A549 (cell line): Measurements from ENCODE around the gene MAN2B2. TPM values are rescaled to one million over a fixed set of nuclear protein-coding genes. Genes with fewer than 3 reads are reported as not detected.
A peak's percentile ranks its signal among the peaks of the same experiment; 100 is the strongest.

Experiments used
- ATAC-seq, 2 experiments: fragments of 200-7000 bp in 1 of 2; fragments of >200 bp in 1 of 2; cut with Nextera tagmentation in 1 of 2; cut with Tn5 transposase in 1 of 2; 3 replicates each; pipeline versions ENCODE4 v1.8.0 to v1.9.1; 2018 to 2020; ENCODE audit warnings: mild to moderate bottlenecking in 1 of 2, moderate library complexity in 1 of 2
- CTCF ChIA-PET: fragments of 300-600 bp; sonication (Branson Sonifier 250); formaldehyde crosslinking; extraction: SDS; loops from one replicate; lab custom pipeline; 2021; ENCODE audit warnings: antibody characterized with exemption, inconsistent platforms; lab: Yijun Ruan, JAX
- POLR2A ChIA-PET: fragments of 350-600 bp; formaldehyde crosslinking; extraction: SDS; loops from one replicate; lab custom pipeline; 2021; ENCODE audit warnings: antibody characterized with exemption, inconsistent platforms; lab: Yijun Ruan, JAX
- DNase-seq, 2 experiments: peaks; one replicate each; pipeline versions ENCODE4 v3.0.0 to v3.0.0-alpha.2; 2011 to 2016; ENCODE audit warnings: low read depth in 1 of 2, low spot score in 1 of 2
- FAIRE-seq: peaks from 2 replicates; lab custom pipeline; 2011; peaks lifted over from hg19 to GRCh38; lab: Jason Lieb, UNC
- H3K27ac ChIP-seq, 2 experiments: fragments of >200 bp; sonication (Bioruptor Twin); formaldehyde crosslinking; 3 replicates each; pipeline ENCODE4 v1.5.1; 2016 to 2017
- H3K4me1 ChIP-seq: fragments of >200 bp; sonication (Bioruptor Twin); formaldehyde crosslinking; 3 replicates; pipeline ENCODE4 v1.6.1; 2016
- H3K4me2 ChIP-seq: fragments of >200 bp; sonication (Bioruptor Twin); formaldehyde crosslinking; 3 replicates; pipeline ENCODE4 v1.6.1; 2016
- H3K4me3 ChIP-seq: fragments of >200 bp; sonication (Bioruptor Twin); formaldehyde crosslinking; 3 replicates; pipeline ENCODE4 v1.5.1; 2016
- H3K9me3 ChIP-seq: fragments of >200 bp; sonication (Bioruptor Twin); formaldehyde crosslinking; 3 replicates; pipeline ENCODE4 v1.6.1; 2016
- CHD4 ChIP-seq: fragments of 200-600 bp; sonication (generic); IDR thresholded peaks from 2 replicates; pipeline ENCODE4 v1.6.1; 2016; ENCODE audit warnings: antibody characterized with exemption, mild to moderate bottlenecking, borderline replicate concordance
- CTCF ChIP-seq: fragments of >200 bp; sonication (Bioruptor Twin); formaldehyde crosslinking; IDR thresholded peaks from 3 replicates; pipeline ENCODE4 v1.5.1; 2016
- EHF ChIP-seq: fragments of 250-450 bp; sonication (Bioruptor Pico); IDR thresholded peaks from 2 replicates; pipeline ENCODE4 v1.5.0; 2020; ENCODE audit warnings: mild to moderate bottlenecking
- ESRRA ChIP-seq: fragments of 150-350 bp; IDR thresholded peaks from 2 replicates; pipeline ENCODE4 v1.6.1; 2014; ENCODE audit warnings: mild to moderate bottlenecking, low read length, borderline replicate concordance
- FOSB ChIP-seq: fragments of 250-450 bp; sonication (Bioruptor Pico); IDR thresholded peaks from 2 replicates; pipeline ENCODE4 v1.5.0; 2020; ENCODE audit warnings: mild to moderate bottlenecking, moderate library complexity
- HEYL ChIP-seq: fragments of 250-450 bp; sonication (Bioruptor Pico); IDR thresholded peaks from 2 replicates; pipeline ENCODE4 v1.8.0; 2021; ENCODE audit warnings: mild to moderate bottlenecking, moderate library complexity
- KDM5A ChIP-seq: fragments of 200-600 bp; sonication (generic); IDR thresholded peaks from 2 replicates; pipeline ENCODE4 v1.6.1; 2016; ENCODE audit warnings: antibody characterized with exemption, mild to moderate bottlenecking
- MAFK ChIP-seq: fragments of 450-650 bp; IDR thresholded peaks from 2 replicates; pipeline ENCODE4 v1.6.1; 2014; ENCODE audit not compliant: partially characterized antibody
- MAX ChIP-seq: IDR thresholded peaks from 2 replicates; pipeline ENCODE4 v1.6.1; 2012
- MYC ChIP-seq: IDR thresholded peaks from 2 replicates; pipeline ENCODE4 v1.6.1; 2012; ENCODE audit warnings: mild to moderate bottlenecking, inconsistent platforms, low read length, improper control_type of control experiment, borderline replicate concordance
- NPAS2 ChIP-seq: fragments of 250-450 bp; sonication (Bioruptor Pico); IDR thresholded peaks from 2 replicates; pipeline ENCODE4 v1.8.0; 2022; ENCODE audit warnings: mild to moderate bottlenecking, moderate library complexity, borderline replicate concordance
- NR3C1 ChIP-seq: fragments of >200 bp; sonication (Bioruptor Twin); formaldehyde crosslinking; IDR thresholded peaks from 3 replicates; pipeline ENCODE4 v1.6.1; 2017
- PHF8 ChIP-seq: fragments of 200-600 bp; sonication (generic); IDR thresholded peaks from 2 replicates; pipeline ENCODE4 v1.6.1; 2016; ENCODE audit warnings: low read depth, mild to moderate bottlenecking, antibody characterized with exemption, moderate library complexity, borderline replicate concordance
- POLR2A ChIP-seq: IDR thresholded peaks from 2 replicates; pipeline ENCODE4 v1.6.1; 2012; ENCODE audit warnings: mild to moderate bottlenecking, low read length
- RCOR1 ChIP-seq: fragments of 150-350 bp; IDR thresholded peaks from 2 replicates; pipeline ENCODE4 v1.6.1; 2014; ENCODE audit warnings: antibody characterized with exemption, low read length, low read depth
- RNF2 ChIP-seq: fragments of 200-600 bp; sonication (generic); IDR thresholded peaks from 2 replicates; pipeline ENCODE4 v1.6.1; 2016; ENCODE audit warnings: low read depth, mild to moderate bottlenecking, antibody characterized with exemption, moderate library complexity, borderline replicate concordance
- SREBF2 ChIP-seq: fragments of 450-650 bp; IDR thresholded peaks from 2 replicates; pipeline ENCODE4 v1.6.1; 2014; ENCODE audit warnings: mild to moderate bottlenecking, moderate library complexity
- TP53 ChIP-seq: fragments of 250-450 bp; sonication (Bioruptor Pico); IDR thresholded peaks from 2 replicates; pipeline ENCODE4 v1.5.0; 2021; ENCODE audit warnings: mild to moderate bottlenecking, moderate library complexity
- USF2 ChIP-seq: fragments of 450-650 bp; IDR thresholded peaks from 2 replicates; pipeline ENCODE4 v1.6.1; 2014; ENCODE audit warnings: antibody characterized with exemption
- WGBS: methylation state at CpG from one replicate; pipeline ENCODE4 v1.1.6; 2017; ENCODE audit errors: missing lambda C conversion rate; 5-methylcytosine and 5-hydroxymethylcytosine counted together
- polyA plus RNA-seq, 4 experiments: library from polyadenylated mRNA; depleted of rRNA in 3 of 4; stranded (reverse); fragments of >200 nt; fragmentation: RNase III in 1 of 4; extraction: RNeasy Plus Mini Kit Qiagen cat#74134 plus additional on column Dnase treatment in 1 of 4; gene quantifications; 2 replicates in 3 of 4; 3 replicates in 1 of 4; pipeline ENCODE4 v1.2.3, GENCODE V29; 2011 to 2017
- TF ChIP-seq, protein P1 (sequence below): IDR thresholded peaks from 2 replicates; pipeline ENCODE4 v1.6.1; 2012; ENCODE audit warnings: low read depth, borderline replicate concordance
- TF ChIP-seq, protein P2 (sequence below): fragments of 250-450 bp; sonication (Bioruptor Pico); IDR thresholded peaks from 2 replicates; pipeline ENCODE4 v1.5.0; 2021; ENCODE audit warnings: mild to moderate bottlenecking, moderate library complexity, borderline replicate concordance

Gene MAN2B2
- polyA plus RNA-seq, 2 of the 4 experiments (the other 2 are of a cell fraction) = 6.3 to 8.4 TPM

- TF ChIP-seq ESRRA (no peak), MYC (no peak), RCOR1 (no peak), SREBF2 (no peak), TP53 (CRISPR knock-in tag) (no peak), CHD4 (no peak), EHF (CRISPR knock-in tag) (no peak), POLR2A (no peak), FOSB (no peak)
- TF ChIP-seq, protein P1, sequence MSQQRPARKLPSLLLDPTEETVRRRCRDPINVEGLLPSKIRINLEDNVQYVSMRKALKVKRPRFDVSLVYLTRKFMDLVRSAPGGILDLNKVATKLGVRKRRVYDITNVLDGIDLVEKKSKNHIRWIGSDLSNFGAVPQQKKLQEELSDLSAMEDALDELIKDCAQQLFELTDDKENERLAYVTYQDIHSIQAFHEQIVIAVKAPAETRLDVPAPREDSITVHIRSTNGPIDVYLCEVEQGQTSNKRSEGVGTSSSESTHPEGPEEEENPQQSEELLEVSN = no peak
- TF ChIP-seq, protein P2, sequence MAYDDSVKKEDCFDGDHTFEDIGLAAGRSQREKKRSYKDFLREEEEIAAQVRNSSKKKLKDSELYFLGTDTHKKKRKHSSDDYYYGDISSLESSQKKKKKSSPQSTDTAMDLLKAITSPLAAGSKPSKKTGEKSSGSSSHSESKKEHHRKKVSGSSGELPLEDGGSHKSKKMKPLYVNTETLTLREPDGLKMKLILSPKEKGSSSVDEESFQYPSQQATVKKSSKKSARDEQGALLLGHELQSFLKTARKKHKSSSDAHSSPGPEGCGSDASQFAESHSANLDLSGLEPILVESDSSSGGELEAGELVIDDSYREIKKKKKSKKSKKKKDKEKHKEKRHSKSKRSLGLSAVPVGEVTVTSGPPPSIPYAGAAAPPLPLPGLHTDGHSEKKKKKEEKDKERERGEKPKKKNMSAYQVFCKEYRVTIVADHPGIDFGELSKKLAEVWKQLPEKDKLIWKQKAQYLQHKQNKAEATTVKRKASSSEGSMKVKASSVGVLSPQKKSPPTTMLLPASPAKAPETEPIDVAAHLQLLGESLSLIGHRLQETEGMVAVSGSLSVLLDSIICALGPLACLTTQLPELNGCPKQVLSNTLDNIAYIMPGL (CRISPR knock-in tag) = no peak
- 27% methylated on average over 6 of the region's 6 CpGs for WGBS
- ChIA-PET POLR2A (no interaction called here), CTCF (interaction anchor here (5.1 kb wide), 1 partner anchor 9 kb away, joined by 27 read pairs; no protein-coding TSS in a partner anchor)
- DNase-seq = no peak
- Histone ChIP-seq H3K4me3 (no peak overlapping the region), H3K9me3 (peaks cover 11% of the 10 kb centered on the region; the same call in 2 of the 3 replicates), H3K27ac (no peak overlapping the region), H3K4me2 (no peak overlapping the region), H3K4me1 (no peaks in the 10 kb centered on the region)
- ATAC-seq = no peak
- no peak for FAIRE-seq
Observed at GRCh38 chr4:6556263-6556662, 18.7 kb upstream of the MAN2B2 start.

DNA sequence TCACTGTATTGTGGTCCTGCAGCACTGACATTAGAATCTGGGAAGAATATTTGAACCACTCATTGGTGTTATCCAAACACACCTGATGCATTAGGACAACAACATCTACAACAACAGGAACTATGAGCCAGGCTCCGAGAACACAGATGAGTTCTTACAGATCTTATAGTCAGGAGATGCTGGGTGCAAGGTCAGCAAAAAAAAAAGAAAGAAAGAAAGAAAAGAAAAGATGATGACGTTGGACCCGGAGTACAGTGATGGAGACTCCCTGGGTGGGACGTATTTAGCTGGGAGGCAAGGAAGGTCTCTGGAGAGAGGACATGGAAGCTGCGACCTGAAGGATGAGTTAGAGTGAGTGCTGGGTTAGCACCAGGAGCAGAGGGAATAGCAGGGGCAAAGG, 17.8 kb upstream of the MAN2B2 start:
- no peak overlapping the region for H3K4me2 ChIP-seq
- CTCF ChIA-PET = interaction anchor here (0.7 to 5.1 kb wide), 2 partner anchors 10 to 117 kb away, joined by 3 to 27 read pairs; a partner anchor contains a TSS
- H3K9me3 ChIP-seq = peaks cover 2% of the 10 kb centered on the region; the same call in 2 of the 3 replicates
- FAIRE-seq = no peak
- TF ChIP-seq RCOR1 = no peak
- TF ChIP-seq MAFK = peak; percentile 87
- no peak for TF ChIP-seq MAX
- no peak overlapping the region for H3K4me3 ChIP-seq
- no peak for ATAC-seq
- WGBS = 34% methylated on average over 5 of the region's 5 CpGs
- POLR2A ChIA-PET = no interaction called here
- H3K4me1 ChIP-seq = no peaks in the 10 kb centered on the region
- no peak overlapping the region for H3K27ac ChIP-seq
- no peak for DNase-seq

- Histone ChIP-seq H3K4me3 (no peak overlapping the region), H3K4me2 (no peak overlapping the region), H3K27ac (no peak overlapping the region), H3K9me3 (no peaks in the 10 kb centered on the region), H3K4me1 (no peaks in the 10 kb centered on the region)
- ATAC-seq = peak in 1 of 2 experiments; percentile 10; a peak in 1 of 6 replicates
- no peak for TF ChIP-seq KDM5A
- TF ChIP-seq NR3C1 = no peak
- WGBS = 0% methylated on average over 4 of the region's 10 CpGs
- FAIRE-seq = no peak
- ChIA-PET CTCF (interaction anchor here (5.1 kb wide), 1 partner anchor 11 kb away, joined by 27 read pairs; no protein-coding TSS in a partner anchor), POLR2A (no interaction called here)
- no peak for DNase-seq
Observed at GRCh38 chr4:6557856-6558255, 17.1 kb upstream of the MAN2B2 start.

GRCh38 chr4:6560416-6561172, 14.4 kb upstream of the MAN2B2 start:
- ATAC-seq = 0 out of 6 replicates have a peak, but pooled peaks of 1 of the 2 experiments have one; percentile 8
- 69% methylated on average over 6 of the region's 10 CpGs for whole genome bisulfite sequencing
- POLR2A ChIA-PET = interaction anchor here (0.6 kb wide), 1 partner anchor 1996 kb away, joined by 4 read pairs; no protein-coding TSS in a partner anchor
- H3K4me3 ChIP-seq = no peak overlapping the region
- H3K4me1 ChIP-seq = peaks cover 3% of the 10 kb centered on the region; the same call in 1 of the 3 replicates
- no peak for DNase-seq
- CTCF ChIA-PET = interaction anchor here (1.1 to 2.3 kb wide), 3 partner anchors 11 to 59 kb away, joined by 3 to 15 read pairs (median 8); no protein-coding TSS in a partner anchor
- TF ChIP-seq HEYL (CRISPR knock-in tag) (no peak), USF2 (no peak), ESRRA (no peak), RNF2 (no peak), CTCF (no peak), PHF8 (no peak), EHF (CRISPR knock-in tag) (no peak), NPAS2 (no peak)
- no peak overlapping the region for H3K27ac ChIP-seq
- H3K4me2 ChIP-seq = no peak overlapping the region
- H3K9me3 ChIP-seq = no peaks in the 10 kb centered on the region
- no peak for FAIRE-seq
